SH-SY5Y (cell line): ENCODE results near the gene FIG4.

Experiments
- GATA2 ChIP-seq: IDR thresholded peaks from 2 replicates; pipeline ENCODE4 v1.6.1; 2011; ENCODE audit warnings: mild to moderate bottlenecking, low read depth, low read length
- GATA3 ChIP-seq: IDR thresholded peaks from 2 replicates; pipeline ENCODE4 v1.6.1; 2011; ENCODE audit warnings: low read depth, mild to moderate bottlenecking, low read length, moderate library complexity

DNA sequence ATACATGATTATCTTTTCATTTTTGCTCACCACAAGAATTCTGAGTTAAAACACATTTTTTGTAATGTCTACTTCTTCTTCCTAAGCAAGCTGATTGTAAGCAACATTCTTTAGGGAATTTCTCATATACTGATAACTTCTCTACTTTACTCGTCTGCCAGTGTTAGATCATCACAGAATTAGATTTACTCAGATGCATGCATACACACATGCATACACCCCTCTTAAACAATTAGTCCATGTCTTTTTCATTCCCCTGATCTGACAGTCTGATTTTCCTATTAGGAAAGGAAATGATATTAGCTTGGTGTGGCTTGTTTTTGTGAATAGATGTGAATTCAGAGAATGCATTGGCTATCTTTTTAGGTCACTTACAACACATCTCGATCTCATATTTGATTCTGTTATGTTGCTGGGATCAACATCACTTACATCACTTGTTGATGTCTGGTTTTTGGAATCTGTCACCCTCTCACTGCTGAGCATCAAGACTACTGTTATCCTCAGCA is 91.4 kb downstream of the FIG4 start:
- peak; percentile 71 for TF ChIP-seq GATA3
- TF ChIP-seq GATA2: peak; percentile 13; the same call in 1 of the 2 replicates
